ENCODE results near the gene PTPRU. TPM values are rescaled to one million over a fixed set of nuclear protein-coding genes. Genes with fewer than 3 reads are reported as not detected.

Gene PTPRU
- total RNA-seq, 1 experiment from 2014 or later: 54.5 TPM

DNA sequence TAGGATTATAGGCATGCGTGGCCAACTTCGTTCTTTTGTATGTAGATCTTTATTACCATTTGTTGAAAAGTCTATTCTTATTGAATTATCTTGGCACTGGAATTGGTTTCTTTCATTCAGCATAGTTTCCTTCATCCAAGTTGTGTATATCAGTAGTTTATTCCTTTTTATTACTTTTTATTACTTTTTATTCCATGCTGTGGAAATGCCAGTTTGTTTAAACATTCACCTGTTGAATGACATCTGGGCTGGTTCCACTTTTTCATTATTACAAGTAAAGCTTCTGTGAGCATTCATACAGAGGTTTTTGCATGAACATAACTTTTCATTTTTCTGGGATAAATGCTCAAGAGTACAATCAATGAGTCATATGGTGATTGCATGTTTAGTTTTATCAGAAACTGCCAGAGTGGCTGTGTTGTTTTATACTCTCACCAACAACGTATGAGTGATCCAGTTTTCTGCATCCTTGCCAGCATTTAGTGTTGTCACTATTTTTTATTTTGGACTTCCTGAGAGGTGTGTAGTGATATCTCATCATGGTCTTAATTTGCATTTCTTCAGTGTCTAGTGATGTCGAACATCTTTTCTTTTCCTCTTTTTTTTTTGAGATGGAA, 28.6 kb downstream of the PTPRU start:
- CTCF ChIA-PET: no interaction called here
- no peaks in the 10 kb centered on the region for H3K9me3 Mint-ChIP-seq (ENCODE audit: low read depth, unreplicated experiment)
- BruUV-seq (replicated peaks): no TSS peak
- H3K27ac Mint-ChIP-seq (ENCODE audit: unreplicated experiment): no peak overlapping the region
- peaks cover 6% of the 10 kb centered on the region for H3K4me1 Mint-ChIP-seq (ENCODE audit: low read depth, unreplicated experiment)
- H3K4me3 Mint-ChIP-seq (ENCODE audit: low read depth, unreplicated experiment): no peak overlapping the region
- TF ChIP-seq, protein P1, sequence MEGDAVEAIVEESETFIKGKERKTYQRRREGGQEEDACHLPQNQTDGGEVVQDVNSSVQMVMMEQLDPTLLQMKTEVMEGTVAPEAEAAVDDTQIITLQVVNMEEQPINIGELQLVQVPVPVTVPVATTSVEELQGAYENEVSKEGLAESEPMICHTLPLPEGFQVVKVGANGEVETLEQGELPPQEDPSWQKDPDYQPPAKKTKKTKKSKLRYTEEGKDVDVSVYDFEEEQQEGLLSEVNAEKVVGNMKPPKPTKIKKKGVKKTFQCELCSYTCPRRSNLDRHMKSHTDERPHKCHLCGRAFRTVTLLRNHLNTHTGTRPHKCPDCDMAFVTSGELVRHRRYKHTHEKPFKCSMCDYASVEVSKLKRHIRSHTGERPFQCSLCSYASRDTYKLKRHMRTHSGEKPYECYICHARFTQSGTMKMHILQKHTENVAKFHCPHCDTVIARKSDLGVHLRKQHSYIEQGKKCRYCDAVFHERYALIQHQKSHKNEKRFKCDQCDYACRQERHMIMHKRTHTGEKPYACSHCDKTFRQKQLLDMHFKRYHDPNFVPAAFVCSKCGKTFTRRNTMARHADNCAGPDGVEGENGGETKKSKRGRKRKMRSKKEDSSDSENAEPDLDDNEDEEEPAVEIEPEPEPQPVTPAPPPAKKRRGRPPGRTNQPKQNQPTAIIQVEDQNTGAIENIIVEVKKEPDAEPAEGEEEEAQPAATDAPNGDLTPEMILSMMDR (IDR thresholded peaks at IDR 0.05; ENCODE audit: unreplicated experiment): no peak
- H3K27me3 Mint-ChIP-seq (ENCODE audit: unreplicated experiment): no peaks in the 10 kb centered on the region
- intact Hi-C loops (cut with micrococcal nuclease; ENCODE audit: unreplicated experiment): no loop called here
- no peak for DNase-seq
- peaks cover 5% of the 10 kb centered on the region for H3K36me3 Mint-ChIP-seq (ENCODE audit: insufficient read depth, unreplicated experiment)

- Mint-ChIP-seq H3K4me1 (ENCODE audit: low read depth, unreplicated experiment) (peaks cover 19% of the 10 kb centered on the region), H3K27me3 (ENCODE audit: unreplicated experiment) (no peaks in the 10 kb centered on the region), H3K36me3 (ENCODE audit: insufficient read depth, unreplicated experiment) (peaks cover 5% of the 10 kb centered on the region), H3K9me3 (ENCODE audit: low read depth, unreplicated experiment) (no peaks in the 10 kb centered on the region), H3K4me3 (ENCODE audit: low read depth, unreplicated experiment) (no peak overlapping the region), H3K27ac (ENCODE audit: unreplicated experiment) (no peak overlapping the region)
- no TSS peak for BruUV-seq (replicated peaks)
- intact Hi-C loops (cut with micrococcal nuclease; ENCODE audit: unreplicated experiment): no loop called here
- CTCF ChIA-PET: no interaction called here
- TF ChIP-seq, protein P1 (IDR thresholded peaks at IDR 0.05; ENCODE audit: unreplicated experiment): no peak
- DNase-seq: no peak
These were observed 30.6 kb downstream of the PTPRU start for GRCh38 chr1:29266912-29267311.

DNA sequence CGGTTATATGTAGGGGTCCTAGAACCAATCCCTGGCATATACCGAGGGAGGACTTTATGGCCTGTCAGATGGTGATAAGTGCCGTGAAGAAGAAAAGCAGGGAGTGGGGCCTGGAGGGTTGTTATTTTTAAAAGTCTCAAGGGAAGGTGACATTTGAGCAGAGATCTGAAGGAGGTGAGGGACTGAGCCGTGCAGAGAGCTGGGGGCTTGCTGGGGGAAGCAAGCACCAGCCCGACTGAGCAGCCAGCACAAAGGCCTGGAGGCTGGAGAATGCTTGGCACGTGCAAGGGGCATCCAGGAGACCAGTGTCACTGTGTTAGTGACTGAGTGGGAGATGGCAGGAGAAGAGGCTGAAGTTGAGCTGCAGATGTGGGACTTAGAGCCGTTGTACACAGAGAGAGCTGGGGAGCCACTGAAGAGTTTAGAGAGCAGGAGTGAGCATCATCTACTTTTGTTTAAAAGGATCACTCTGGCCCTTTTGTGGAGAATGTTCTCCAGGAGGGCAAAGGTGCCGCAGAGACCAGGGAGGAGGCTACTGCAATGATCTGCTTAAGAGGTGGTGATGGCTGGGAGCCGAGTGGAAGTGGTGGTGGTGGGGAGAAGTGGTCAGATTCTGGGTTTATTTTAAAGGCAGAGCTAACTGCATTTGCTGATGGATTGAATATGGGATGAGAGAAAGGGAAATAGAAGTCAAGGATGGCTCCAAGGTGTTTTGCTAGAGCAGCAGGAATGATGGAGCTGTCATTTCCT, 31.2 kb downstream of the PTPRU start:
- DNase-seq: no peak
- Mint-ChIP-seq H3K36me3 (ENCODE audit: insufficient read depth, unreplicated experiment) (peaks cover 5% of the 10 kb centered on the region), H3K27me3 (ENCODE audit: unreplicated experiment) (no peaks in the 10 kb centered on the region), H3K9me3 (ENCODE audit: low read depth, unreplicated experiment) (no peaks in the 10 kb centered on the region), H3K4me1 (ENCODE audit: low read depth, unreplicated experiment) (peaks cover 25% of the 10 kb centered on the region), H3K4me3 (ENCODE audit: low read depth, unreplicated experiment) (no peak overlapping the region), H3K27ac (ENCODE audit: unreplicated experiment) (no peak overlapping the region)
- intact Hi-C loops (cut with micrococcal nuclease; ENCODE audit: unreplicated experiment): no loop called here
- no TSS peak for BruUV-seq (replicated peaks)
- CTCF ChIA-PET: no interaction called here
- TF ChIP-seq, protein P1 (IDR thresholded peaks at IDR 0.05; ENCODE audit: unreplicated experiment): no peak

GRCh38 chr1:29269382-29269781, 33.1 kb downstream of the PTPRU start:
- peaks cover 26% of the 10 kb centered on the region for H3K4me1 Mint-ChIP-seq (ENCODE audit: low read depth, unreplicated experiment)
- TF ChIP-seq, protein P1 (IDR thresholded peaks at IDR 0.05; ENCODE audit: unreplicated experiment): no peak
- no peak for DNase-seq
- no TSS peak for BruUV-seq (replicated peaks)
- no peak overlapping the region for H3K4me3 Mint-ChIP-seq (ENCODE audit: low read depth, unreplicated experiment)
- no peak overlapping the region for H3K27ac Mint-ChIP-seq (ENCODE audit: unreplicated experiment)
- intact Hi-C loops (cut with micrococcal nuclease; ENCODE audit: unreplicated experiment): no loop called here
- CTCF ChIA-PET: interaction anchor here (0.7 kb wide), 1 partner anchor 19 kb away, joined by 4 read pairs; no protein-coding TSS in a partner anchor
- no peaks in the 10 kb centered on the region for H3K27me3 Mint-ChIP-seq (ENCODE audit: unreplicated experiment)
- no peaks in the 10 kb centered on the region for H3K9me3 Mint-ChIP-seq (ENCODE audit: low read depth, unreplicated experiment)
- H3K36me3 Mint-ChIP-seq (ENCODE audit: insufficient read depth, unreplicated experiment): peaks cover 5% of the 10 kb centered on the region
